RPMI8226 (cell line): Measurements from ENCODE around the gene MCTP2.

ENCODE experiments used
- DNase-seq: peaks from one replicate; pipeline ENCODE4 v3.0.0-alpha.2; 2015

MCTP2 gene

GRCh38 chr15:94266789-94267188, 35.4 kb downstream of the MCTP2 start:
- DNase-seq = no peak

GRCh38 chr15:94269954-94270353, 38.6 kb downstream of the MCTP2 start:
- DNase-seq = no peak

- DNase-seq = no peak
Measured at GRCh38 chr15:94270570-94270969, 39.2 kb downstream of the MCTP2 start.

GRCh38 chr15:94272251-94272898, 41.0 kb downstream of the MCTP2 start:
- DNase-seq = no peak

- no peak for DNase-seq
Measured at GRCh38 chr15:94273826-94274225, 42.5 kb downstream of the MCTP2 start.

GRCh38 chr15:94274745-94275144, 43.4 kb downstream of the MCTP2 start:
- DNase-seq = no peak

GRCh38 chr15:94277485-94277884, 46.1 kb downstream of the MCTP2 start:
- no peak for DNase-seq

GRCh38 chr15:94279736-94280135, 48.4 kb downstream of the MCTP2 start:
- no peak for DNase-seq

- DNase-seq = no peak
Measured at GRCh38 chr15:94280301-94280700, 48.9 kb downstream of the MCTP2 start.

GRCh38 chr15:94282269-94283250, 51.2 kb downstream of the MCTP2 start:
- no peak for DNase-seq

- DNase-seq = peak; percentile 7
Measured at GRCh38 chr15:94286583-94286982, 55.2 kb downstream of the MCTP2 start.

- DNase-seq = peak; percentile 44
Measured at GRCh38 chr15:94287794-94288246, 56.5 kb downstream of the MCTP2 start.

- no peak for DNase-seq
Measured at GRCh38 chr15:94290730-94291129, 59.4 kb downstream of the MCTP2 start.

GRCh38 chr15:94293411-94294402, 62.3 kb downstream of the MCTP2 start:
- no peak for DNase-seq

- no peak for DNase-seq
Measured at GRCh38 chr15:94294556-94294955, 63.2 kb downstream of the MCTP2 start.

- no peak for DNase-seq
Measured at GRCh38 chr15:94295275-94295674, 63.9 kb downstream of the MCTP2 start.

GRCh38 chr15:94296717-94297116, 65.4 kb downstream of the MCTP2 start:
- DNase-seq = no peak

GRCh38 chr15:94297558-94297957, 66.2 kb downstream of the MCTP2 start:
- DNase-seq = no peak

GRCh38 chr15:94298364-94298763, 67.0 kb downstream of the MCTP2 start:
- no peak for DNase-seq

- DNase-seq = no peak
Measured at GRCh38 chr15:94300612-94301011, 69.3 kb downstream of the MCTP2 start.

- DNase-seq = no peak
Measured at GRCh38 chr15:94305133-94305532, 73.8 kb downstream of the MCTP2 start.
